Stimulated activated CD4-positive, alpha-beta T cell treated with anti-CD3 and anti-CD28 coated beads, Interleukin-4, amount 100 ng/mL, for 48 hours (primary cell): ENCODE measurements around the gene SPDEF.

Source experiments
- DNase-seq, 2 donors: peaks; one replicate each; pipeline ENCODE4 v3.0.0-alpha.2; 2020; ENCODE audit warnings: low read depth in 2 of 2

The SPDEF gene

GRCh38 chr6:34514593-34515472 lies 41.3 kb downstream of the SPDEF start:
- no peak for DNase-seq

DNA sequence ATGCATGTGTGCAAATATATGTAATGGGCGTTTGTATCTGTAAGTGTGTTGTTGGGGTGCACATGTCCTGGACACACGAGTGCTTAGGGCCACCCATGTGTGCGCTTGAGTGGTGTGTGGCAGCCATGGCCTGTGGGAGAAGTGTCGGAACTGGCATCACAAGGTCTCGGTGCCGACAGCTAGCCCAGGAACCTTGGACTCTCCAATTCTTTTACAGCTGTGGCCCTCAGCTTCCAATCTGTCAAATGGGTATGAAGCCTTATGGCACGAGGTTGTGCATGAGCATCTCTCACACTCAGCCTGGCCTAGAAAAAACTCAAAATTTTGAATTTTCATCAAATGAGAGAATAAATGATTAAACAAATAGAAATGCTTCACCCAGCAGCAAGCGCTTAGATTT lies 42.0 kb downstream of the SPDEF start:
- no peak for DNase-seq

GRCh38 chr6:34513646-34514045 lies 42.5 kb downstream of the SPDEF start:
- no peak for DNase-seq

DNA sequence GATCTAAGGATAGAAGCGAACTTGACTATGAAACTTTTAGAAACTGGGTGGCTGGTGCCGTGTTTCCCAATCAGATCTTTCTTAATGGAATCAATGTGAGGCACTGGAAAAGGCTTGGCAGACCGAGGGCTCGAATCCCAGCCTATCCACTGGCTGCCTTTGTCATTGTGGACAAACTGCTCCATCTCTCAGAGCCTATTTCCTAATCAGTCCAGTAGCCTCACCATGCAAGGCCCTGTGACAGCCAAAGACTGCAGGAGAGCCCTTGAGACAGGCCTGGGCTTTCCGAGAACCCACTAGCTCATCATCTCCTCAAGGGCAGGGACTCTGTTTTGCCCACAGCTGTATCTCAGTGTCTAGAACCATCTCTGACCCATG lies 43.4 kb downstream of the SPDEF start:
- DNase-seq: no peak

- no peak for DNase-seq
Measured at GRCh38 chr6:34511915-34512737, 44.0 kb downstream of the SPDEF start.

- no peak for DNase-seq
Measured at GRCh38 chr6:34511214-34511914, 44.8 kb downstream of the SPDEF start.

GRCh38 chr6:34510299-34510698 lies 45.8 kb downstream of the SPDEF start:
- no peak for DNase-seq

GRCh38 chr6:34509782-34510181 lies 46.3 kb downstream of the SPDEF start:
- no peak for DNase-seq

DNA sequence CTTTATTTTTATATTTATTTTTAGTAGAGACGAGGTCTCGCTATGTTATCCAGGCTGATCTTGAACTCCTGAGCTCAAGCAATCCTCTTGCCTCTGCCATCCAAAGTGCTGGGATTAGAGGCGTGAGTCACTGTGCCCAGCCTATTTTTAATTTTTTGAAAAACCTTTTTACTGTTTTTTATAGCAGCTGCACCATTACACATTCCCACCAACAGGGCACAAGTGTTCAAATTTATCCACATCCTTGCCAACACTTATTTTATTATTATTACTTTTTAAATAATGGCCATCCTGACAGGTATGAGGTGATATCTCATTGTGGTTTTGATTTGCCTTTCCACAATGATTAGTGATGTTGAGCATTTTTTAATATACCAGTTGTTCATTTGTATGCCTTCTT lies 47.7 kb downstream of the SPDEF start:
- DNase-seq: no peak

GRCh38 chr6:34506718-34507117 lies 49.4 kb downstream of the SPDEF start:
- DNase-seq: no peak

- no peak for DNase-seq
Measured at GRCh38 chr6:34497411-34497810, 58.7 kb downstream of the SPDEF start.

DNA sequence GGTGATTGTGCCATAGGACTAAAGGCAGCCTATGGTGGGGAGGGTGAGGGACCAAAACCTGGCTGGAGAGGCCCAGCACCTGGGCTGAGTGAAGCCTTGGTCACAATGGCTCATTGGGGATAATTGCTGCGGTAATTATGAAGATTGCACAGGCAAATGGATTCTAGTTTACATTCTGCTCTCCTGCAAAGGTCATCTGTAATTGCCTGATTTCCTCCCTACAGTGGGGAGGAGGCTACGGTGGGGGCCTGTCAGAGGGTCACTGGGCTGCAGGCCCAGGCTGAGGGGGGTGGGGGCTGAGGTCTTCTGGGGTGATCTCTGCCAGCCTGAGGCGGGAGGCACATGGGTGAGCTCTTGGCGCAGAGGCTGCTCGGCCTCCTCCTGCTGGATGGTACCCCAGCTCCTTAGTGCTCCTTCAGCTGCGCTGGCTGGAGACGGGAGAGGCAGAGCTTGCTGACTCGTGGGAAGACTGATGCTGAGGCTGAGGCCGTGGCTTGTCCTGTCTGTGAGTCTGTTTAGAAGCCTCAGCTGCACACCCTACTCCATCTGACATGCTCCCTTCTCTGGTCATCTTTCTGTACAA lies 59.9 kb downstream of the SPDEF start:
- DNase-seq: no peak

GRCh38 chr6:34494973-34495372 lies 61.2 kb downstream of the SPDEF start:
- no peak for DNase-seq

GRCh38 chr6:34493344-34493743 lies 62.8 kb downstream of the SPDEF start:
- no peak for DNase-seq

- DNase-seq: no peak
Measured at GRCh38 chr6:34491091-34491430, 65.1 kb downstream of the SPDEF start.

DNA sequence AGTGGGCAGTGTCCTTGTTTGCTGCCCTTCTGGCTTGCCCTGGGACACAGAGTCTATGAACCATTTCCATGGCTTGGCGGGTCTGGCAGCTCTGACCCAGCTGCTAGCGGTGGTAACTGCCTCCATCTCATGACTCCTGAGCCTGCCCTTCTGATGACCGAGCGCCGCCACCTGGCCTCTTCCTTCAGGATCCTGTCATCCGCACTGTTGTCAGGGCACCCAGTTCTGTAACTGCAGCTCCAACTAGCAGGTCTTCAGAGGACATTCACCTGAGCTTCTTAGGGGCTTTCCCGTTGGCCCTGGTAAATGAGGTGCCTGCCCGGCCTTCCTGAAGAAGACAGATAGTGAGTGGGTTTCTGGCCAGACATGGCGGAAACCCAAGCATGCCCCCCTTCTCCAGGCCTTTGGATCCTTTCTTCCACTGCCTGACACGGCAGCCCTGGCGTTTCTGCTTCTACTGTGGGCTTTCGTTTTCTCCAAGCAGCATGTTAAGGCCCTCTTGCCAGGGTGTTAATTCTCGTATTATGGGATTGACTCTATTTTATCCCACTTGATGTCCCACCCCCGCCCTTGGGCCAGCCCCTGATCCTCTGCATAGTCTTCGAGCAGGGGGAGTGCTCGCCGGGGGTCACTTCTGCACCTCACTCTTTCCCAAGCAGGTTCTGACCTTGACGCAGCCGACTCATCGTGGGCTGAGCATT lies 65.6 kb downstream of the SPDEF start:
- DNase-seq: no peak

- no peak for DNase-seq
Measured at GRCh38 chr6:34489207-34489805, 66.8 kb downstream of the SPDEF start.
